ENCODE results near the gene SLC12A7. TPM values are rescaled to one million over a fixed set of nuclear protein-coding genes. Genes with fewer than 3 reads are reported as not detected.
A peak's percentile ranks its signal among the peaks of the same experiment; 100 is the strongest.

Gene SLC12A7
- total and polyA plus RNA-seq, 10 donors: 8.6 to 120 (median 52.3) TPM

DNA sequence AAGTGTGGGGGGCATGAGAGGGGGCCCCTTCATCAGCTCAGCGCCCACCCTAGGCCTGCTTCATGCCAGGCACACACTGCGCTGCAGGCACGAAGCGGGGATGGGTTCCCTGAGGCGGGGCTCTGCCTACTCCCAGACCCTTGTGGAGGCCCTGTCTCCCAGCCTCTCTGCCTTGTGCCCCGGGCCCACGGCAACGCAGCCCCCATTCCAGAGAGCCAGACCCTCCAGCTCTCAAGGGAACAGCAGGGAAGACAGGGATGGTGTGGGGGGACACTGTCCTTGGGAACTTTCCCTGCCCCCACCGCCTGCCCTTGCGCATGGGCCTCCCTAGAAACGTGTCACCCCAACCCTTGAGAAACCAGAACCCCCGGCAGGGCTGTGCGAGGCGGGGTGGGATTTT lies 10.0 kb upstream of the SLC12A7 start:
- no peaks in the 10 kb centered on the region for H3K27me3 ChIP-seq (replicated peaks in 1 of 7)
- H3K4me1 ChIP-seq: peaks cover 4 to 29% (median 13%) of the 10 kb centered on the region in 6 donors
- intact Hi-C loops (cut with DNase I; ENCODE audit: low total_unique reads): no loop called here
- H3K36me3 ChIP-seq: no peaks in the 10 kb centered on the region
- no peak overlapping the region for H3K4me3 ChIP-seq
- no peak for DNase-seq
- H3K27ac ChIP-seq: no peak overlapping the region
- 82 to 94% (median 90%) methylated on average over 11 to 14 of the region's 14 CpGs for WGBS, 5 donors
- no peaks in the 10 kb centered on the region for H3K9me3 ChIP-seq
- no peak for TF ChIP-seq POLR2A (IDR thresholded peaks at IDR 0.05)
- TF ChIP-seq POLR2AphosphoS5 (IDR thresholded peaks at IDR 0.05): no peak
- TF ChIP-seq, protein P1, sequence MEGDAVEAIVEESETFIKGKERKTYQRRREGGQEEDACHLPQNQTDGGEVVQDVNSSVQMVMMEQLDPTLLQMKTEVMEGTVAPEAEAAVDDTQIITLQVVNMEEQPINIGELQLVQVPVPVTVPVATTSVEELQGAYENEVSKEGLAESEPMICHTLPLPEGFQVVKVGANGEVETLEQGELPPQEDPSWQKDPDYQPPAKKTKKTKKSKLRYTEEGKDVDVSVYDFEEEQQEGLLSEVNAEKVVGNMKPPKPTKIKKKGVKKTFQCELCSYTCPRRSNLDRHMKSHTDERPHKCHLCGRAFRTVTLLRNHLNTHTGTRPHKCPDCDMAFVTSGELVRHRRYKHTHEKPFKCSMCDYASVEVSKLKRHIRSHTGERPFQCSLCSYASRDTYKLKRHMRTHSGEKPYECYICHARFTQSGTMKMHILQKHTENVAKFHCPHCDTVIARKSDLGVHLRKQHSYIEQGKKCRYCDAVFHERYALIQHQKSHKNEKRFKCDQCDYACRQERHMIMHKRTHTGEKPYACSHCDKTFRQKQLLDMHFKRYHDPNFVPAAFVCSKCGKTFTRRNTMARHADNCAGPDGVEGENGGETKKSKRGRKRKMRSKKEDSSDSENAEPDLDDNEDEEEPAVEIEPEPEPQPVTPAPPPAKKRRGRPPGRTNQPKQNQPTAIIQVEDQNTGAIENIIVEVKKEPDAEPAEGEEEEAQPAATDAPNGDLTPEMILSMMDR (IDR thresholded peaks at IDR 0.05 in 8 of 11, conservative IDR thresholded peaks at IDR 0.05 in 3 of 11): no peak

DNA sequence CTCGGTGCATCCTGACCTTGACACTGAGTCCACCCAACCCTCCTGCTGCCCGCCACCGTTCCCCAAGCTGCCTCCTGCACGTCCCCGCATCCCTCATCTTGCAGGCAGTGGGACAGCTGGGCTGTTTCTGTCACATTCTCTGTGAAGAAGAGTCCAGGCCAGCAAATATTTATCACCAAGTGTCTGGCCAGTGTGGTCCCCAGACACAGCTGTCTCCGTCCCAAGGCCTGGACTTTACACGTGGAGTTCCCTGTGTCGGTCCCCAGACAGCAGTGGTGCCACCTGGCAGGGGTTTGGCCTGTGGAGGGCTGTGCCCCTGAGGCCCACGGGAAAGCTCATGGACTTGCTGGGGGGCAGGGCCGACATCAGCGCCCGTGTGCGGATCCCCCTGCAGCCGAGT lies 9.2 kb upstream of the SLC12A7 start:
- no peak overlapping the region for H3K4me3 ChIP-seq
- H3K36me3 ChIP-seq: no peaks in the 10 kb centered on the region
- intact Hi-C loops (cut with DNase I; ENCODE audit: low total_unique reads): no loop called here
- H3K27ac ChIP-seq: no peak overlapping the region
- no peaks in the 10 kb centered on the region for H3K9me3 ChIP-seq
- no peaks in the 10 kb centered on the region for H3K27me3 ChIP-seq (replicated peaks in 1 of 7)
- no peak for DNase-seq
- peaks cover 4 to 29% (median 13%) of the 10 kb centered on the region in 6 donors for H3K4me1 ChIP-seq
- TF ChIP-seq, protein P1 (IDR thresholded peaks at IDR 0.05 in 8 of 11, conservative IDR thresholded peaks at IDR 0.05 in 3 of 11): no peak
- TF ChIP-seq POLR2AphosphoS5 (IDR thresholded peaks at IDR 0.05): no peak
- no peak for TF ChIP-seq POLR2A (IDR thresholded peaks at IDR 0.05)
- 74 to 93% (median 81%) methylated on average over 6 to 14 of the region's 14 CpGs for WGBS, 5 donors

GRCh38 chr5:1120236-1120999 lies 8.6 kb upstream of the SLC12A7 start:
- Histone ChIP-seq H3K36me3 (no peaks in the 10 kb centered on the region), H3K27me3 (replicated peaks in 1 of 7) (no peaks in the 10 kb centered on the region), H3K27ac (no peak overlapping the region), H3K4me3 (no peak overlapping the region), H3K9me3 (no peaks in the 10 kb centered on the region), H3K4me1 (peaks cover 4 to 29% (median 13%) of the 10 kb centered on the region in 6 donors)
- intact Hi-C loops (cut with DNase I; ENCODE audit: low total_unique reads): no loop called here
- TF ChIP-seq, protein P1 (IDR thresholded peaks at IDR 0.05 in 8 of 11, conservative IDR thresholded peaks at IDR 0.05 in 3 of 11): no peak
- TF ChIP-seq POLR2AphosphoS5 (IDR thresholded peaks at IDR 0.05) (no peak), POLR2A (IDR thresholded peaks at IDR 0.05) (no peak)
- 88 to 93% (median 90%) methylated on average over 24 to 41 of the region's 41 CpGs for WGBS, 5 donors
- no peak for DNase-seq

GRCh38 chr5:1119312-1119831 lies 7.5 kb upstream of the SLC12A7 start:
- intact Hi-C loops (cut with DNase I; ENCODE audit: low total_unique reads): no loop called here
- no peaks in the 10 kb centered on the region for H3K27me3 ChIP-seq (replicated peaks in 1 of 7)
- H3K4me3 ChIP-seq: no peak overlapping the region
- no peak overlapping the region for H3K27ac ChIP-seq
- peaks cover 4 to 25% (median 13%) of the 10 kb centered on the region in 6 donors for H3K4me1 ChIP-seq
- WGBS, 5 donors: 85 to 95% (median 90%) methylated on average over 18 to 28 of the region's 28 CpGs
- H3K36me3 ChIP-seq: no peaks in the 10 kb centered on the region
- H3K9me3 ChIP-seq: no peaks in the 10 kb centered on the region
- TF ChIP-seq POLR2AphosphoS5 (IDR thresholded peaks at IDR 0.05) (peak in 1 of 3 donors; percentile 6), POLR2A (IDR thresholded peaks at IDR 0.05) (no peak)
- DNase-seq: no peak

All from spleen (tissue), 11 donors.